Gastrocnemius medialis (tissue), 4 donors: Measurements from ENCODE around the gene UBR2.

Experiments used
- CTCF ChIP-seq, 5 experiments: fragments of 450-650 bp in 3 of 5; fragments of 200-600 bp in 2 of 5; sonication (generic) in 2 of 5; IDR thresholded peaks in 4 of 5; conservative IDR thresholded peaks in 1 of 5; 1 replicate in 4 of 5; 2 replicates in 1 of 5; pipeline ENCODE4 v1.5.1; 2016 to 2019; ENCODE audit warnings: antibody characterized with exemption in 5 of 5, mild to moderate bottlenecking in 3 of 5, moderate library complexity in 3 of 5
- POLR2A ChIP-seq, 2 donors: fragments of 450-650 bp; IDR thresholded peaks; one replicate each; pipeline ENCODE4 v1.6.1; 2017; ENCODE audit warnings: antibody characterized with exemption in 2 of 2, mild to moderate bottlenecking in 2 of 2, moderate library complexity in 2 of 2

GRCh38 chr6:42653851-42654250 lies 90.0 kb downstream of the UBR2 start:
- TF ChIP-seq CTCF (IDR thresholded peaks at IDR 0.05 in 4 of 5, conservative IDR thresholded peaks at IDR 0.05 in 1 of 5) (no peak), POLR2A (IDR thresholded peaks at IDR 0.05) (no peak)
